ENCODE results near the gene FGD1. TPM values are rescaled to one million over a fixed set of nuclear protein-coding genes. Genes with fewer than 3 reads are reported as not detected.

The FGD1 gene
- total and polyA plus RNA-seq, 2 of the 4 experiments (the other 2 are of a cell fraction), result 2.0 to 12.3 TPM

DNA sequence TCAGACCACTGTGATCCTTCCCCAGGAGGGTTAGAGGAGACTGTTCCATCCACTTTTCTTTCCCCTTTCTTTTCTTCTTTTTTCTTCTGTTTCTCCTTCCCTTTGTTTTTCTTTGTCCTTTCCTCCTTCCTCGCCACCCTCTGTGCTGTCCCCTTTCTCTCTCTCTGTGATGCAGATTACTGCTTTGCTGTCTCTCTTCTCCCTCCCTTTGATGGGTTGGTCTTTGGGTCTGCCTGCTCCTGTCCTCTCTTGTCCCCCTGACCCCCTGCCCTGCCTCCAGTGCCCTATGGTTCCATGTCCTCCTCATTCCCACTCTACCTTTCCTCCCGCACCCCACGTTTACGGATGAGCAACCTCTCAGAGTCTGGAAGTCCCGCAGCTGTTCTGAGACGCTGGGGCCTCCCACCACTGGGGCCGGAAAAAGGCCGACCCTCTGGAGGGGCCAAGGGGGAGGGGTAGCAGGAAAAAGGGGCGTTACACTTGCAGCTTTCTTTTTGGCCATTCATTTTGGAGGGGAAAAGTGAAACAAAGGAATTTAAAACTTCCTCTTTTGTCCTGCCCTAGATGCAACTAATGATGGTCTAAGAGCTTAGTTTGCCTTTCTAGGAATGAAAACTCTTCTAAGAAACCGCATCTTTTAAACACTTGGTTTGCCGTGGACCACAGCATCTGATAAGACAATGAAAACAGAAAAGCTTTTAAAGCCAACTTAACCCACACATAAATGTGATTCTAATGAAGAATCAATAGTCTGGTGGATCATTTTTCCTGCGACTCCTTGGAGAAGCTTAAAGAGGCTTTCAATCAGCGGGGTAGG lies 80.3 kb downstream of the FGD1 start:
- Histone ChIP-seq H2BK120ac (ENCODE audit: low read depth, low read length) (no peak overlapping the region), H3K23ac (ENCODE audit: low read depth, low read length) (no peak overlapping the region), H3K9me3 (ENCODE audit: control insufficient read depth, insufficient read depth, low read length) (peaks cover 2% of the 10 kb centered on the region; the same call in 1 of the 2 replicates), H3K4ac (ENCODE audit: low read depth, low read length) (no peak overlapping the region), H3K27ac (ENCODE audit: insufficient read depth, low read length) (no peak overlapping the region), H4K5ac (ENCODE audit: low read depth, low read length) (no peak overlapping the region), H3K36me3 (ENCODE audit: control insufficient read depth, insufficient read depth, low read length) (no peaks in the 10 kb centered on the region), H3K9me1 (ENCODE audit: insufficient read depth, low read length) (no peaks in the 10 kb centered on the region), H3K18ac (ENCODE audit: low read depth, low read length) (no peak overlapping the region), H2AK9ac (replicated peaks; ENCODE audit: low read depth, low read length, poor library complexity) (no peak overlapping the region), H2AFZ (replicated peaks; ENCODE audit: low read length, poor library complexity) (peak overlapping the region; percentile 56), H3K14ac (replicated peaks; ENCODE audit: low read depth, low read length) (no peak overlapping the region), H4K91ac (ENCODE audit: insufficient read depth, low read depth, low read length) (no peak overlapping the region), H2BK20ac (ENCODE audit: low read depth, low read length) (no peak overlapping the region), H3K4me2 (ENCODE audit: low read depth, low read length) (no peak overlapping the region; the same call in 1 of the 2 replicates), H3K79me1 (ENCODE audit: low read depth in 1 of 2, low read length in 2 of 2) (no peaks in the 10 kb centered on the region), H3K56ac (ENCODE audit: extremely low read depth, insufficient read depth, low read length) (no peak overlapping the region), H2AK5ac (ENCODE audit: low read depth, low read length) (no peak overlapping the region), H4K8ac (ENCODE audit: low read depth in 2 of 2, low read length in 2 of 2) (no peak overlapping the region), H2BK15ac (ENCODE audit: low read depth, low read length) (no peak overlapping the region), H3K27me3 (ENCODE audit: control insufficient read depth, insufficient read depth, low read length) (peaks cover 19% of the 10 kb centered on the region), H4K20me1 (ENCODE audit: insufficient read depth, low read length) (no peaks in the 10 kb centered on the region), H2BK5ac (ENCODE audit: low read depth, low read length, poor library complexity, severe bottlenecking) (no peak overlapping the region), H3K4me1 (ENCODE audit: control insufficient read depth, insufficient read depth, low read length) (no peaks in the 10 kb centered on the region), H3K9ac (ENCODE audit: low read depth, low read length) (no peak overlapping the region), H3K4me3 (ENCODE audit: insufficient read depth, low read depth, low read length) (no peak overlapping the region)
- dilution Hi-C loops (cut with HindIII; ENCODE audit: low sequenced_read_pairs, unreplicated experiment) (no loop called here), in situ Hi-C loops (cut with MboI; ENCODE audit: low sequenced_read_pairs) (no loop called here), intact Hi-C loops (cut with micrococcal nuclease) (loop anchor here (10.0 kb wide), 1 partner anchor 151 kb away; no protein-coding TSS in a partner anchor)
- ChIA-PET POLR2A (ENCODE audit: unreplicated experiment) (no interaction called here), CTCF (no interaction called here)
- ATAC-seq (ENCODE audit: low read depth) (no peak), DNase-seq (peak; percentile 7)
- no TSS peak for BruUV-seq (replicated peaks)
- WGBS, 2 experiments (ENCODE audit: extremely low coverage in 2 of 2, insufficient read length in 1 of 2), result 100% methylated on average over 1 of the region's 13 CpGs; no CpG with 5 or more reads in 1 of the 2 experiments
- no peak for TF ChIP-seq NFE2L2 (IDR thresholded peaks at IDR 0.05; ENCODE audit: low read depth, low read length)
- TF ChIP-seq, protein P1, sequence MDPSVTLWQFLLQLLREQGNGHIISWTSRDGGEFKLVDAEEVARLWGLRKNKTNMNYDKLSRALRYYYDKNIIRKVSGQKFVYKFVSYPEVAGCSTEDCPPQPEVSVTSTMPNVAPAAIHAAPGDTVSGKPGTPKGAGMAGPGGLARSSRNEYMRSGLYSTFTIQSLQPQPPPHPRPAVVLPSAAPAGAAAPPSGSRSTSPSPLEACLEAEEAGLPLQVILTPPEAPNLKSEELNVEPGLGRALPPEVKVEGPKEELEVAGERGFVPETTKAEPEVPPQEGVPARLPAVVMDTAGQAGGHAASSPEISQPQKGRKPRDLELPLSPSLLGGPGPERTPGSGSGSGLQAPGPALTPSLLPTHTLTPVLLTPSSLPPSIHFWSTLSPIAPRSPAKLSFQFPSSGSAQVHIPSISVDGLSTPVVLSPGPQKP (IDR thresholded peaks at IDR 0.05; ENCODE audit: borderline replicate concordance, low read depth, low read length), result no peak
- no peak for TF ChIP-seq FOS (IDR thresholded peaks at IDR 0.05; ENCODE audit: low read depth, low read length)
- no peak for TF ChIP-seq POLR2A (IDR thresholded peaks at IDR 0.05; ENCODE audit: low read depth, low read length)
- no peak for TF ChIP-seq CHD1 (IDR thresholded peaks at IDR 0.05; ENCODE audit: low read depth, low read length)
- TF ChIP-seq, protein P2, sequence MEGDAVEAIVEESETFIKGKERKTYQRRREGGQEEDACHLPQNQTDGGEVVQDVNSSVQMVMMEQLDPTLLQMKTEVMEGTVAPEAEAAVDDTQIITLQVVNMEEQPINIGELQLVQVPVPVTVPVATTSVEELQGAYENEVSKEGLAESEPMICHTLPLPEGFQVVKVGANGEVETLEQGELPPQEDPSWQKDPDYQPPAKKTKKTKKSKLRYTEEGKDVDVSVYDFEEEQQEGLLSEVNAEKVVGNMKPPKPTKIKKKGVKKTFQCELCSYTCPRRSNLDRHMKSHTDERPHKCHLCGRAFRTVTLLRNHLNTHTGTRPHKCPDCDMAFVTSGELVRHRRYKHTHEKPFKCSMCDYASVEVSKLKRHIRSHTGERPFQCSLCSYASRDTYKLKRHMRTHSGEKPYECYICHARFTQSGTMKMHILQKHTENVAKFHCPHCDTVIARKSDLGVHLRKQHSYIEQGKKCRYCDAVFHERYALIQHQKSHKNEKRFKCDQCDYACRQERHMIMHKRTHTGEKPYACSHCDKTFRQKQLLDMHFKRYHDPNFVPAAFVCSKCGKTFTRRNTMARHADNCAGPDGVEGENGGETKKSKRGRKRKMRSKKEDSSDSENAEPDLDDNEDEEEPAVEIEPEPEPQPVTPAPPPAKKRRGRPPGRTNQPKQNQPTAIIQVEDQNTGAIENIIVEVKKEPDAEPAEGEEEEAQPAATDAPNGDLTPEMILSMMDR (conservative IDR thresholded peaks at IDR 0.05; ENCODE audit: low read depth, low read length), result no peak
- TF ChIP-seq RFX5 (IDR thresholded peaks at IDR 0.05; ENCODE audit: low read depth, low read length), result no peak
- TF ChIP-seq SMC3 (IDR thresholded peaks at IDR 0.05; ENCODE audit: low read depth, low read length), result no peak
- no peak for TF ChIP-seq BHLHE40 (IDR thresholded peaks at IDR 0.05; ENCODE audit: low read depth, low read length)
- no peak for TF ChIP-seq RAD21 (IDR thresholded peaks at IDR 0.05; ENCODE audit: low read length)
- TF ChIP-seq, protein P3, sequence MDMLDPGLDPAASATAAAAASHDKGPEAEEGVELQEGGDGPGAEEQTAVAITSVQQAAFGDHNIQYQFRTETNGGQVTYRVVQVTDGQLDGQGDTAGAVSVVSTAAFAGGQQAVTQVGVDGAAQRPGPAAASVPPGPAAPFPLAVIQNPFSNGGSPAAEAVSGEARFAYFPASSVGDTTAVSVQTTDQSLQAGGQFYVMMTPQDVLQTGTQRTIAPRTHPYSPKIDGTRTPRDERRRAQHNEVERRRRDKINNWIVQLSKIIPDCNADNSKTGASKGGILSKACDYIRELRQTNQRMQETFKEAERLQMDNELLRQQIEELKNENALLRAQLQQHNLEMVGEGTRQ (IDR thresholded peaks at IDR 0.05; ENCODE audit: low read depth, low read length), result no peak
- TF ChIP-seq MXI1 (IDR thresholded peaks at IDR 0.05; ENCODE audit: borderline replicate concordance, low read depth, low read length), result no peak
- no peak for TF ChIP-seq CEBPB (IDR thresholded peaks at IDR 0.05; ENCODE audit: low read depth, low read length)
- no peak for TF ChIP-seq MAZ (IDR thresholded peaks at IDR 0.05; ENCODE audit: borderline replicate concordance, low read depth, low read length)
- TF ChIP-seq MAFK (IDR thresholded peaks at IDR 0.05; ENCODE audit: low read depth, low read length), result no peak
